DMS53 (cell line): ENCODE results near the gene TRAPPC2.

Source experiments
- DNase-seq: peaks from one replicate; lab custom pipeline; 2025; lab: John Stamatoyannopoulos, UW

Gene TRAPPC2

DNA sequence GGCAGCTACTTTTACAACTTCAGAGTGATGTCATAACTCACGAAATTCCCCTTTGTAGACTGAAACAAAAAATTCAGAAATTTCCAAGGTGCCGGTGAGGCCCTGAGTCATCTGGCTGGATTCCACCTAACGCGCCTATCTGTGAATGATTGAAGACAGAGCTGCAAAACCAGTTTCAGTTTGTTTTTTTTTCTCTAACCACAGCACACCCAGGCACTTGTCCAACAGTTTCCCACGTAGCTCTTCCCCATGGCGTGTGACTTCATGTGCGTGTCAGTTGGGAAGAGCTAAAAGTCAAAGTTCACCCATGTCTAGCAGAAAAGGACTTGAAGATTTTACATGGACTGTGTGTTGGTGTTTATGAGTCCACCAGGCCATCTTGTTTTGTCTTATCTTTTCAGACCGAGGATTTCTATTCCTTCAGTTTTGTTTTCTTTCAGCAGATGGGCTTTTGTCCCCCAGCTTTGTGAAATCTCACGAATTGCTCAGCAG, 65.1 kb downstream of the TRAPPC2 start:
- peak; percentile 90 for DNase-seq

DNA sequence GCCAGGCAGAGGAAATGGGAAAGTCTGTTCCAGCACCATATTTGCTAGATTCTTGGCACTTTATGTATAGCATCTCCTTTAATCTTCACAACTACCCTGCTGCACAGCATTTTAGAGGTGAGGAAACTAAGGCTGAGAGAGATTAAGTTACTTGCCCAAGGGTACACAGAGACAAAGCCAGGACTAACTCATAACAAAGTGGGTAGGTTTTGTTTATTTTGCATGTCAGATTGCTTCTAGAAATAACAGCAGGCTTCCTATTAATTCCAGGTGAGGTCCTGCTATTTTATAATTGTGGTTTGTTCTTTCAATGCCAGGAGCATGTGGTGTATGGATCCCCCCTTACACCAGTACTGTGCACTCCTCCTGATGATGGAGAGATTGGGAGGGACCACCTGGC, 66.5 kb downstream of the TRAPPC2 start:
- no peak for DNase-seq

DNA sequence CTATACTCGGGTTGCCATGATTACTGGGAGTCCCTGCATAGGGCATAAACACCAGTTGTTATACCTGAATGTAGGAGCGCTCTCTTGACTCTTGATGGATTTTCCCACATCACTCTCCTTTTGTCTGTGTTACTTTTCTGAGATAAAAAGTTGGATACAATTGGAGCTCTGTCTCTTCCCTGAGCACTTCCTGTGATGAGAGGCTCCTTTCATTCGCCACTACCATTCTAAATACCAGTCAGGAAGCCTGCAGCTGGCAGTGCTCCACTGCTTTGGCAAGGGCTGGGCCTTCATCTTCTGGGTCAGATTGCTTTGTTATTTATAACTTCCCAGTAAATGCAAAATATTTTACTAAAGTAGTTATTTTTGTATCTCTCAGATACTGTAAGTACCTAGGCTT, 67.6 kb downstream of the TRAPPC2 start:
- DNase-seq: peak; percentile 18

DNA sequence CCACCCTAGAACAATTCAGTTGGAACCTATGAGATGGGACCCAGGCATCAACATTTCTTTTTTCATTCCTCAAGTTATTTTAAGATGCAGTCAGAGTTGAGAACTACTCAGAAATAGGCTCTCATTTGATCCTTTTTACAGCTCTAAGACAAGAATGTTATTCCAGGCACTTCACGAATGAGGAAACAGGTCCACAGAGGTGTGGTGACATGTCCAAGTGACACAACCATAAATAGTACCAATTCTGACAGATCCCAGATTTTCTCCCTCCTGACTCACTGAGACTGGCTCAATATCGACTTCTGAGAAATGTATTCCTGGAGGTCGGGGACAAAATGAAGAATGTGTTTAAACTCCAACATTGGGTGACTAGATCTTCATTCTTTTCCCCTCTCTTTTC, 70.4 kb downstream of the TRAPPC2 start:
- DNase-seq: no peak

GRCh38 chrX:13662355-13662791, 72.0 kb downstream of the TRAPPC2 start:
- no peak for DNase-seq
